Measurements from ENCODE around the gene ARPC5. TPM values are rescaled to one million over a fixed set of nuclear protein-coding genes. Genes with fewer than 3 reads are reported as not detected.

ARPC5 gene
- total and polyA plus RNA-seq, 10 of the 15 experiments (the other 5 are each of a cell fraction or from before 2014, with no cell fraction given) = 238 to 784 (median 309) TPM

GRCh38 chr1:183655562-183656075, 20.0 kb upstream of the ARPC5 start (continued):
- TF ChIP-seq E2F8 (IDR thresholded peaks at IDR 0.05; ENCODE audit: low read depth, partially characterized antibody) (no peak), YY1 (IDR thresholded peaks at IDR 0.05; ENCODE audit: low read depth, low read length) (peak; percentile 69; the same call in 1 of the 2 replicates), CREB1 (IDR thresholded peaks at IDR 0.05; ENCODE audit: low read depth) (no peak), ZNF687 (IDR thresholded peaks at IDR 0.05) (peak; percentile 46; the same call in 1 of the 2 replicates), RB1 (IDR thresholded peaks at IDR 0.05; ENCODE audit: borderline replicate concordance) (peak; percentile 39; the same call in 1 of the 2 replicates), BHLHE40 (IDR thresholded peaks at IDR 0.05; ENCODE audit: borderline replicate concordance in 1 of 2, low read depth in 2 of 2, low read length in 1 of 2) (peak in 1 of 2 experiments; percentile 24; a peak in 1 of 4 replicates), TAF1 (IDR thresholded peaks at IDR 0.05; ENCODE audit: borderline replicate concordance, low read depth, low read length) (no peak), PAX5 (IDR thresholded peaks at IDR 0.05; ENCODE audit: borderline replicate concordance, low read depth, low read length) (no peak), CTCF (IDR thresholded peaks at IDR 0.05 in 2 of 3, conservative IDR thresholded peaks at IDR 0.05 in 1 of 3; ENCODE audit: control insufficient read depth in 2 of 3, extremely low read depth in 1 of 3, insufficient read depth in 1 of 3, low read depth in 3 of 3, low read length in 3 of 3) (peak; percentile 80 to 88 (median 80); a peak in 5 of 6 replicates), SMC3 (IDR thresholded peaks at IDR 0.05; ENCODE audit: borderline replicate concordance, low read length) (peak; percentile 93), RUNX3 (IDR thresholded peaks at IDR 0.05; ENCODE audit: low read length) (0 out of 2 replicates have a peak, but pooled peaks have one; percentile 29), CHD4 (IDR thresholded peaks at IDR 0.05) (no peak), RAD21 (IDR thresholded peaks at IDR 0.05; ENCODE audit: insufficient read depth, low read depth, low read length) (peak; percentile 92), MEF2A (IDR thresholded peaks at IDR 0.05; ENCODE audit: insufficient read depth, low read depth, low read length) (0 out of 2 replicates have a peak, but pooled peaks have one; percentile 7)

All from GM12878 (cell line).